GM06990 (cell line): Measurements from ENCODE around the gene DCUN1D2.
"Not testable (repeated sequence)": the region's sequence is repeated elsewhere in the genome, so short reads cannot be mapped to it uniquely, and the experiment has no call there.

ENCODE experiments used
- DNase-seq: peaks from one replicate; pipeline ENCODE4 v3.0.0-alpha.2; 2011; ENCODE audit not compliant: insufficient read length; ENCODE audit errors: extremely low read depth
- H3K27me3 ChIP-seq: replicated peaks from 2 replicates; pipeline ENCODE4 v1.6.0; 2011; ENCODE audit warnings: low read length; ENCODE audit not compliant: control insufficient read depth, insufficient read depth
- H3K36me3 ChIP-seq: 2 replicates; pipeline ENCODE4 v1.5.1; 2011; ENCODE audit warnings: low read length; ENCODE audit not compliant: control insufficient read depth, insufficient read depth
- H3K4me3 ChIP-seq: replicated peaks from 2 replicates; pipeline ENCODE4 v1.5.1; 2011; ENCODE audit warnings: low read depth, mild to moderate bottlenecking, control low read depth, low read length
- TF ChIP-seq, protein P1 (sequence below): IDR thresholded peaks from 2 replicates; pipeline ENCODE4 v1.5.1; 2011; ENCODE audit warnings: low read length, control low read depth, mild to moderate bottlenecking, inconsistent platforms; ENCODE audit not compliant: insufficient read depth, poor library complexity, severe bottlenecking

DCUN1D2 gene

DNA sequence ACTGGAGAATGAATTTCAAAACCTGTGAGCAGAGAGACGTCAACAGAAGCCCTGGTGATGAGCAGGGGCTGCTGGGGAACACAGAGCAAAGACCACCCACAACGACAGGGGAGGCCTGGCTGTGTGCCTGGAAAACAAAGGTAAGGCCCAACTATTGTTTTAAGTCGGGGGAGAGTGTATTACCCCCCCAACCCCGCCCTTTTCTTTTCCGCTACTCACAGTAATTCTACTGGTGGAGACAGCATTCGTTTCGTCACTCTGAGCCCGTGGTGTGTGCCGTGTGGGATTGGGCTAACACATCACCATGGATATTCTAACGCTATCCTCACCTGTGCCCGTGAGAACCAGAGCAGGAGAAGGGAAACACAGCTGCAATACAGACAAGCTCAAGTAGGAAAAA, 18.7 kb downstream of the DCUN1D2 start:
- H3K36me3 ChIP-seq = peaks cover 14% of the 10 kb centered on the region

DNA sequence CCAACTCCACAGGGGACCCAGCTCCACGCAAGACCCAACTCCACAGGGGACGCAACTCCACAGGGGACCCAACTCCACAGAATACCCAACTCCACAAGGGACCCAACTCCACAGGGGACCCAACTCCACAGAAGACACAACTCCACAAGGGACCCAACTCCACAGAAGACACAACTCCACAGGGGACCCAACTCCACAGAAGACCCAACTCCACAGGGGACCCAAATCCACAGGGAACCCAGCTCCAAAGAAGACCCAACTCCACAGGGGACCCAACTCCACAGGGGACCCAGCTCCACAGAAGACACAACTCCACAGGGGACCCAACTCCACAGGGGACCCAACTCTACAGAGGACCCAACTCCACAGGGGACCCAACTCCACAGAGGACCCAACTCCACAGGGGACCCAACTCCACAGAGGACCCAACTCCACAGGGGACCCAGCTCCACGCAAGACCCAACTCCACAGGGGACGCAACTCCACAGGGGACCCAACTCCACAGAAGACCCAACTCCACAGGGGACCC, 19.8 kb downstream of the DCUN1D2 start:
- not testable (repeated sequence) for DNase-seq, H3K4me3 ChIP-seq, H3K27me3 ChIP-seq
- H3K36me3 ChIP-seq = peaks cover 14% of the 10 kb centered on the region

More for the DNA sequence above, 18.7 kb downstream of the DCUN1D2 start:
- DNase-seq = no peak
- no peak overlapping the region for H3K4me3 ChIP-seq
- no peaks in the 10 kb centered on the region for H3K27me3 ChIP-seq
- TF ChIP-seq, protein P1, sequence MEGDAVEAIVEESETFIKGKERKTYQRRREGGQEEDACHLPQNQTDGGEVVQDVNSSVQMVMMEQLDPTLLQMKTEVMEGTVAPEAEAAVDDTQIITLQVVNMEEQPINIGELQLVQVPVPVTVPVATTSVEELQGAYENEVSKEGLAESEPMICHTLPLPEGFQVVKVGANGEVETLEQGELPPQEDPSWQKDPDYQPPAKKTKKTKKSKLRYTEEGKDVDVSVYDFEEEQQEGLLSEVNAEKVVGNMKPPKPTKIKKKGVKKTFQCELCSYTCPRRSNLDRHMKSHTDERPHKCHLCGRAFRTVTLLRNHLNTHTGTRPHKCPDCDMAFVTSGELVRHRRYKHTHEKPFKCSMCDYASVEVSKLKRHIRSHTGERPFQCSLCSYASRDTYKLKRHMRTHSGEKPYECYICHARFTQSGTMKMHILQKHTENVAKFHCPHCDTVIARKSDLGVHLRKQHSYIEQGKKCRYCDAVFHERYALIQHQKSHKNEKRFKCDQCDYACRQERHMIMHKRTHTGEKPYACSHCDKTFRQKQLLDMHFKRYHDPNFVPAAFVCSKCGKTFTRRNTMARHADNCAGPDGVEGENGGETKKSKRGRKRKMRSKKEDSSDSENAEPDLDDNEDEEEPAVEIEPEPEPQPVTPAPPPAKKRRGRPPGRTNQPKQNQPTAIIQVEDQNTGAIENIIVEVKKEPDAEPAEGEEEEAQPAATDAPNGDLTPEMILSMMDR = no peak

DNA sequence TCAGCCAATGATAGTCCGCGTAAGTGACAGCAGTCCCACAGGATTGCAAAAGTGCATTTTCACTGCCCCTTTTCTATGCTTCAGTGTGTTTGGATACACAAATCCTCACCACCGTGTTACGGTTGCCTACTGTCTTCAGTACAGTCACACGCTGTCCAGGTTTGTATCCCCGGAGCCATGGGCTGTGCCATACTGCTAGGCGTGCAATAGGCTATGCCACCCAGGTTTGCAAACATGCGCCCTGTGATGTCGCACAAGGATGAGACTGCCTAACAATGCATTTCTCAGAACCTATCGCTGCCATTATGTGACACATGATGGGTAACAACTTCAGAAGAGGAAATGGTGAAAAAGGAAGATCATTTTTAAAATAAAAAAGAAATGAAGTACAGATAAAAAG, 20.4 kb downstream of the DCUN1D2 start:
- no peak for DNase-seq
- Histone ChIP-seq H3K27me3 (no peaks in the 10 kb centered on the region), H3K36me3 (peaks cover 10% of the 10 kb centered on the region), H3K4me3 (no peak overlapping the region)
- TF ChIP-seq, protein P1 = no peak

DNA sequence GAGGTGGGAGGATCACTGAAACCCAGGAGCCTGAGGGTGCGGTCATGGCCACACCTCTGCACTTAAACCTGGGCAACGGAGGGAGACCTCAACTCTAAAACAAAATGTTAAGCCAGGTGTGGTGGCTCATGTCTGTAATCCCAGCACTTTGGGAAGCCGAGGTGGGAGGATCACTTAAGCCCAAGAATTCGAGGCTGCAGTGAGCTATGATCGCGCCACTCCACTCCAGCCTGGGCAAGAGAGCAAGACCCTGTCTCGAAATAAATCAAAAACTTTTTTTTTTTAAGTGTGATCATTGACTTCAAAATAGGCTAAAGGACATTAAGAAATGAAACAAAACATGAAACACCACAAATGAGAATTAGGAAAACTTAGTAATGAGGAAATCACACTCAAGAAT, 20.9 kb downstream of the DCUN1D2 start:
- H3K27me3 ChIP-seq = no peaks in the 10 kb centered on the region
- TF ChIP-seq, protein P1 = no peak
- DNase-seq = no peak
- H3K36me3 ChIP-seq = peaks cover 9% of the 10 kb centered on the region
- no peak overlapping the region for H3K4me3 ChIP-seq

DNA sequence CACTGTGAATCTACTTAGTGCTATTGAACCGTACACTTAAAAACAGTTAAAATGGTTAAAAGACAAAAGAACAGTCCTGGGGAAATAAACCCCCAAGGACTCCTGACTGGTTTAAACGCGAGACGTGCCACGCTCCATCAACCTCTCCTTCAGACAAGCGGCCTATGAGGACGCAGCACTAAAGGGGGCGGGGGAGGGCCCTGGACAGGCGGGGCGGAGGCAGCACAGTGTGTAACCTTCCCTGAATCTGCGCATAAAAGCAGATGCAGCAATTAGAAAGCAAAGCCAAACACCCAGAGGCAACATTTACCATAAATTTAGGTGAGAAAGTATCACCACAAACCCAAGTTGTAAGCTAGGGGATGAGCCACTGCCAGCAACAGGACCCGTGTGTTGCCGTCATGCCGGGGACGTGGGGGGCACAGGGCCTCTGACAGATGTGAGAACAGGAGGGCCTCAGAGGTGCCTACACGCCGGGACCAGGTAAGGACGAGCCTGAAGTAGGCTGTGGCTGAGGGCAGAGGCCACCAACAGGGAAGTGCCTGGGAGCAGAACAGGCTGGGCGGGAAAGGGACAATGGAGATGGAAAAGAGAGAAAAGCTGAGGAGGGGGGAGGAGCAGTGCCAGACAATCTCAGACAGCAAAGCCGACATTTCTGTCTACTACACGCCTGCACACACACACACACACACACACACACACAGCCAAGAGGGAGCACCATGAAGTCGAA, 21.9 kb downstream of the DCUN1D2 start:
- DNase-seq = no peak
- H3K4me3 ChIP-seq = no peak overlapping the region
- H3K36me3 ChIP-seq = peaks cover 3% of the 10 kb centered on the region
- H3K27me3 ChIP-seq = no peaks in the 10 kb centered on the region
- TF ChIP-seq, protein P1 = no peak

DNA sequence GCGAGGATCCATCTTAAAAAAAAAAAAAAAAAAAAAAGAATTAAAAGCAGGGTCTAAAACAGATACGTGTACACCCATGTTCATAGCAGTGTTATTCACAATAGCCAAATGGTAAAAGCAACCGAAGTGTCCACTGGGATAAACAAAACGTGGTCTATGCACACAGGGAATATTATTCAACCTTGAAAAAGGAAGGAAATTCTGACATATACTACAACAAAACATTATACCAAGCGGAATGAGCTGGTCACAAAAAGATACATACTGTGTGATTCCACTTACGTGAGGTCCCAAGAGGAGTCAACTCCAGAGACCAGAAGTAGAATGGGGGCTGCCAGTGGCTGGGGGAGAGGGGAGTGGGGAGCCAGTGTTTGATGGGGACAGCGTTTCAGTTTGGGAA, 22.5 kb downstream of the DCUN1D2 start:
- Histone ChIP-seq H3K4me3 (no peak overlapping the region), H3K27me3 (no peaks in the 10 kb centered on the region), H3K36me3 (peaks cover 3% of the 10 kb centered on the region)
- TF ChIP-seq, protein P1 = no peak
- DNase-seq = no peak
